GM12878 (cell line): Measurements from ENCODE around the gene SLC39A11. TPM values are rescaled to one million over a fixed set of nuclear protein-coding genes. Genes with fewer than 3 reads are reported as not detected.

ENCODE experiments used
- ATAC-seq: fragments of 200-7000 bp; cut with Tn5 transposase; 3 replicates; pipeline ENCODE4 v1.9.1; 2020; ENCODE audit warnings: mild to moderate bottlenecking, moderate library complexity
- BruUV-seq: library from RNA; stranded (reverse); fragments of 400-500 nt; replicated peaks from 2 replicates; lab custom pipeline; 2021; lab: Mats Ljungman, UMichigan
- CTCF ChIA-PET: fragments of 300-600 bp; sonication (Branson Sonifier 250); formaldehyde crosslinking; extraction: SDS; loops from one replicate; lab custom pipeline; 2021; ENCODE audit warnings: inconsistent platforms; lab: Yijun Ruan, JAX
- POLR2A ChIA-PET: fragments of 350-600 bp; formaldehyde crosslinking; extraction: SDS; loops from one replicate; lab custom pipeline; 2021; ENCODE audit warnings: inconsistent platforms; lab: Charles Lee
- RAD21 ChIA-PET: fragments of 300-600 bp; sonication (Branson Sonifier 250); formaldehyde crosslinking; loops from one replicate; lab custom pipeline; 2023; ENCODE audit warnings: antibody characterized with exemption; ENCODE audit not compliant: unreplicated experiment; lab: Charles Lee
- SMC1A ChIA-PET: fragments of 300-600 bp; sonication (Branson Sonifier 250); formaldehyde crosslinking; loops from one replicate; lab custom pipeline; 2023; ENCODE audit not compliant: unreplicated experiment, uncharacterized antibody; lab: Charles Lee
- DNase-seq: peaks from one replicate; pipeline ENCODE4 v3.0.0-alpha.2; 2011; ENCODE audit warnings: low read depth, low spot score
- FAIRE-seq: peaks from 3 replicates; lab custom pipeline; 2011; peaks lifted over from hg19 to GRCh38; lab: Jason Lieb, UNC
- H2AFZ ChIP-seq: 2 replicates; pipeline ENCODE4 v1.6.0; 2011; ENCODE audit warnings: low read depth, low read length, control low read depth; ENCODE audit not compliant: control insufficient read depth
- H3K27ac ChIP-seq: 2 replicates; pipeline ENCODE4 v1.5.1; 2011; ENCODE audit warnings: control low read depth; ENCODE audit not compliant: control insufficient read depth, insufficient read depth
- H3K27me3 ChIP-seq, 2 experiments: replicated peaks in 1 of 2; 2 replicates each; pipeline versions ENCODE4 v1.6.0 to v1.6.1; 2011; ENCODE audit warnings: low read length in 1 of 2; ENCODE audit not compliant: control insufficient read depth in 2 of 2, insufficient read depth in 2 of 2
- H3K36me3 ChIP-seq, 2 experiments: 2 replicates each; pipeline ENCODE4 v1.5.1; 2011; ENCODE audit warnings: low read length in 1 of 2; ENCODE audit not compliant: control insufficient read depth in 2 of 2, insufficient read depth in 2 of 2
- H3K4me1 ChIP-seq: 2 replicates; pipeline ENCODE4 v1.6.1; 2011; ENCODE audit warnings: mild to moderate bottlenecking, low read length, moderate library complexity, mixed read lengths; ENCODE audit not compliant: control insufficient read depth, insufficient read depth
- H3K4me2 ChIP-seq: 2 replicates; pipeline ENCODE4 v1.6.0; 2011; ENCODE audit warnings: control low read depth; ENCODE audit not compliant: control insufficient read depth, insufficient read depth
- H3K4me3 ChIP-seq: fragments of 200-600 bp; sonication (generic); 2 replicates; pipeline ENCODE4 v1.5.1; 2016
- H3K79me2 ChIP-seq: 2 replicates; pipeline ENCODE4 v1.6.0; 2011; ENCODE audit warnings: low read length; ENCODE audit not compliant: control insufficient read depth, insufficient read depth
- H3K9ac ChIP-seq: 2 replicates; pipeline ENCODE4 v1.8.0; 2011; ENCODE audit warnings: low read length, control low read depth, mixed read lengths; ENCODE audit not compliant: control insufficient read depth, insufficient read depth
- H3K9me3 ChIP-seq: replicated peaks from 3 replicates; pipeline ENCODE4 v1.5.1; 2011; ENCODE audit warnings: mild to moderate bottlenecking, low read length; ENCODE audit not compliant: control insufficient read depth, insufficient read depth
- H4K20me1 ChIP-seq: 2 replicates; pipeline ENCODE4 v1.6.0; 2011; ENCODE audit not compliant: control insufficient read depth, insufficient read depth
- BMI1 ChIP-seq: fragments of 450-650 bp; IDR thresholded peaks from 2 replicates; pipeline ENCODE4 v1.6.1; 2016; ENCODE audit warnings: mild to moderate bottlenecking, moderate library complexity, borderline replicate concordance
- CREM ChIP-seq: IDR thresholded peaks from 2 replicates; pipeline ENCODE4 v1.6.1; 2014; ENCODE audit warnings: antibody characterized with exemption, low read depth
- HCFC1 ChIP-seq: fragments of 150-350 bp; IDR thresholded peaks from 2 replicates; pipeline ENCODE4 v1.6.1; 2014; ENCODE audit warnings: low read length
- IRF4 ChIP-seq: IDR thresholded peaks from 2 replicates; pipeline ENCODE4 v1.6.1; 2011; ENCODE audit warnings: low read depth, low read length
- KDM1A ChIP-seq: fragments of 200-600 bp; sonication (generic); IDR thresholded peaks from 2 replicates; pipeline ENCODE4 v1.6.1; 2016; ENCODE audit warnings: borderline replicate concordance
- NFYB ChIP-seq: IDR thresholded peaks from 2 replicates; pipeline ENCODE4 v1.6.1; 2011; ENCODE audit warnings: low read depth, mild to moderate bottlenecking, low read length, improper control_type of control experiment, moderate library complexity; ENCODE audit not compliant: insufficient read depth
- PAX8 ChIP-seq: fragments of 450-650 bp; IDR thresholded peaks from 2 replicates; pipeline ENCODE4 v1.6.1; 2017; ENCODE audit warnings: mild to moderate bottlenecking, moderate library complexity
- RELB ChIP-seq: fragments of 450-650 bp; IDR thresholded peaks from 2 replicates; pipeline ENCODE4 v1.6.1; 2017; ENCODE audit warnings: low read depth, mild to moderate bottlenecking, moderate library complexity
- TAF1 ChIP-seq: IDR thresholded peaks from 2 replicates; pipeline ENCODE4 v1.6.1; 2011; ENCODE audit warnings: mild to moderate bottlenecking, low read depth, low read length, borderline replicate concordance
- ZNF217 ChIP-seq: fragments of 450-650 bp; IDR thresholded peaks from 2 replicates; pipeline ENCODE4 v1.6.1; 2017; ENCODE audit warnings: antibody characterized with exemption, mild to moderate bottlenecking
- ZNF687 ChIP-seq: fragments of 450-650 bp; IDR thresholded peaks from 2 replicates; pipeline ENCODE4 v1.6.1; 2017; ENCODE audit warnings: mild to moderate bottlenecking, moderate library complexity
- WGBS: methylation state at CpG from one replicate; pipeline ENCODE4 v1.1.6; 2016; ENCODE audit warnings: low lambda C conversion rate; ENCODE audit not compliant: insufficient replicate concordance, insufficient coverage; ENCODE audit errors: missing lambda C conversion rate; 5-methylcytosine and 5-hydroxymethylcytosine counted together
- in situ Hi-C: fragments of 300-500 bp; cut with MboI; formaldehyde crosslinking; loops from 9 replicates; pipeline ENCODE4 v1.14.3; 2018; ENCODE audit warnings: mixed read lengths
- intact Hi-C: fragments of 100-400 bp; cut with micrococcal nuclease; formaldehyde crosslinking; loops from one replicate; pipeline ENCODE4 v1.14.2; 2022; ENCODE audit not compliant: unreplicated experiment
- polyA plus RNA-seq, 11 experiments: library from polyadenylated mRNA; depleted of rRNA in 4 of 11; unstranded in 6 of 11; stranded (reverse) in 5 of 11; fragments of >200 nt; fragmentation: Nextera tagmentation in 4 of 11; fragmentation: Illumina TruSeq in 1 of 11; extraction: Ambion mirVana in 4 of 11; extraction: Trizol in 1 of 11; gene quantifications; 1 replicate in 1 of 11; 2 replicates in 10 of 11; pipeline versions ENCODE4 v1.2.1 to v1.2.3, GENCODE V29; 2011 to 2016; ENCODE audit warnings: inconsistent platforms in 2 of 11, missing spikeins in 2 of 11, low read depth in 1 of 11
- total RNA-seq, 4 experiments: library from RNA; depleted of rRNA in 3 of 4; stranded (reverse); fragments of >200 nt in 3 of 4; fragmentation: Illumina TruSeq in 1 of 4; extraction: Trizol in 1 of 4; gene quantifications; 2 replicates each; pipeline versions ENCODE4 v1.2.1 to v1.2.3, GENCODE V29; 2013 to 2021
- TF ChIP-seq, protein P1 (sequence below): fragments of 150-350 bp; IDR thresholded peaks from 2 replicates; pipeline ENCODE4 v1.6.1; 2016; ENCODE audit warnings: low read depth, low read length
- TF ChIP-seq, protein P2 (sequence below): fragments of 450-650 bp; IDR thresholded peaks from 2 replicates; pipeline ENCODE4 v1.6.1; 2018; ENCODE audit warnings: mild to moderate bottlenecking, low read depth, moderate library complexity; ENCODE audit not compliant: partially characterized antibody

SLC39A11 gene
- total and polyA plus RNA-seq, 10 of the 15 experiments (the other 5 are each of a cell fraction or from before 2014, with no cell fraction given), result 8.6 to 23.8 (median 14.0) TPM

- H3K79me2 ChIP-seq, result peaks cover 9% of the 10 kb centered on the region
- RAD21 ChIA-PET, result no interaction called here
- POLR2A ChIA-PET, result no interaction called here
- H3K9me3 ChIP-seq, result no peaks in the 10 kb centered on the region
- H4K20me1 ChIP-seq, result no peaks in the 10 kb centered on the region
- SMC1A ChIA-PET, result no interaction called here
- no peak overlapping the region for H2AFZ ChIP-seq
- FAIRE-seq (no peak), DNase-seq (no peak), ATAC-seq (no peak)
- no peak overlapping the region for H3K9ac ChIP-seq
- no peaks in the 10 kb centered on the region for H3K27me3 ChIP-seq
- WGBS, result 47% methylated on average over 6 of the region's 6 CpGs
- no peaks in the 10 kb centered on the region for H3K36me3 ChIP-seq
- H3K27ac ChIP-seq, result no peak overlapping the region
- in situ Hi-C loops (no loop called here), intact Hi-C loops (no loop called here)
- no peak overlapping the region for H3K4me3 ChIP-seq
- CTCF ChIA-PET, result no interaction called here
- BruUV-seq, result no TSS peak
- H3K4me2 ChIP-seq, result no peak overlapping the region
- H3K4me1 ChIP-seq, result peaks cover 3% of the 10 kb centered on the region; the same call in 1 of the 2 replicates
- TF ChIP-seq ZNF217, result no peak
- no peak for TF ChIP-seq NFYB
- no peak for TF ChIP-seq HCFC1
- TF ChIP-seq IRF4, result no peak
- no peak for TF ChIP-seq TAF1
- TF ChIP-seq, protein P1, sequence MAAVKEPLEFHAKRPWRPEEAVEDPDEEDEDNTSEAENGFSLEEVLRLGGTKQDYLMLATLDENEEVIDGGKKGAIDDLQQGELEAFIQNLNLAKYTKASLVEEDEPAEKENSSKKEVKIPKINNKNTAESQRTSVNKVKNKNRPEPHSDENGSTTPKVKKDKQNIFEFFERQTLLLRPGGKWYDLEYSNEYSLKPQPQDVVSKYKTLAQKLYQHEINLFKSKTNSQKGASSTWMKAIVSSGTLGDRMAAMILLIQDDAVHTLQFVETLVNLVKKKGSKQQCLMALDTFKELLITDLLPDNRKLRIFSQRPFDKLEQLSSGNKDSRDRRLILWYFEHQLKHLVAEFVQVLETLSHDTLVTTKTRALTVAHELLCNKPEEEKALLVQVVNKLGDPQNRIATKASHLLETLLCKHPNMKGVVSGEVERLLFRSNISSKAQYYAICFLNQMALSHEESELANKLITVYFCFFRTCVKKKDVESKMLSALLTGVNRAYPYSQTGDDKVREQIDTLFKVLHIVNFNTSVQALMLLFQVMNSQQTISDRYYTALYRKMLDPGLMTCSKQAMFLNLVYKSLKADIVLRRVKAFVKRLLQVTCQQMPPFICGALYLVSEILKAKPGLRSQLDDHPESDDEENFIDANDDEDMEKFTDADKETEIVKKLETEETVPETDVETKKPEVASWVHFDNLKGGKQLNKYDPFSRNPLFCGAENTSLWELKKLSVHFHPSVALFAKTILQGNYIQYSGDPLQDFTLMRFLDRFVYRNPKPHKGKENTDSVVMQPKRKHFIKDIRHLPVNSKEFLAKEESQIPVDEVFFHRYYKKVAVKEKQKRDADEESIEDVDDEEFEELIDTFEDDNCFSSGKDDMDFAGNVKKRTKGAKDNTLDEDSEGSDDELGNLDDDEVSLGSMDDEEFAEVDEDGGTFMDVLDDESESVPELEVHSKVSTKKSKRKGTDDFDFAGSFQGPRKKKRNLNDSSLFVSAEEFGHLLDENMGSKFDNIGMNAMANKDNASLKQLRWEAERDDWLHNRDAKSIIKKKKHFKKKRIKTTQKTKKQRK, result no peak
- TF ChIP-seq, protein P2, sequence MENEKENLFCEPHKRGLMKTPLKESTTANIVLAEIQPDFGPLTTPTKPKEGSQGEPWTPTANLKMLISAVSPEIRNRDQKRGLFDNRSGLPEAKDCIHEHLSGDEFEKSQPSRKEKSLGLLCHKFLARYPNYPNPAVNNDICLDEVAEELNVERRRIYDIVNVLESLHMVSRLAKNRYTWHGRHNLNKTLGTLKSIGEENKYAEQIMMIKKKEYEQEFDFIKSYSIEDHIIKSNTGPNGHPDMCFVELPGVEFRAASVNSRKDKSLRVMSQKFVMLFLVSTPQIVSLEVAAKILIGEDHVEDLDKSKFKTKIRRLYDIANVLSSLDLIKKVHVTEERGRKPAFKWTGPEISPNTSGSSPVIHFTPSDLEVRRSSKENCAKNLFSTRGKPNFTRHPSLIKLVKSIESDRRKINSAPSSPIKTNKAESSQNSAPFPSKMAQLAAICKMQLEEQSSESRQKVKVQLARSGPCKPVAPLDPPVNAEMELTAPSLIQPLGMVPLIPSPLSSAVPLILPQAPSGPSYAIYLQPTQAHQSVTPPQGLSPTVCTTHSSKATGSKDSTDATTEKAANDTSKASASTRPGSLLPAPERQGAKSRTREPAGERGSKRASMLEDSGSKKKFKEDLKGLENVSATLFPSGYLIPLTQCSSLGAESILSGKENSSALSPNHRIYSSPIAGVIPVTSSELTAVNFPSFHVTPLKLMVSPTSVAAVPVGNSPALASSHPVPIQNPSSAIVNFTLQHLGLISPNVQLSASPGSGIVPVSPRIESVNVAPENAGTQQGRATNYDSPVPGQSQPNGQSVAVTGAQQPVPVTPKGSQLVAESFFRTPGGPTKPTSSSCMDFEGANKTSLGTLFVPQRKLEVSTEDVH, result no peak
- no peak for TF ChIP-seq ZNF687
- no peak for TF ChIP-seq RELB
- no peak for TF ChIP-seq PAX8
- no peak for TF ChIP-seq CREM
- TF ChIP-seq BMI1, result no peak
- TF ChIP-seq KDM1A, result no peak
Measured at GRCh38 chr17:73096866-73097265, 4.4 kb upstream of the SLC39A11 start.
